ENCODE data around the gene PCLO.

Gene PCLO

DNA sequence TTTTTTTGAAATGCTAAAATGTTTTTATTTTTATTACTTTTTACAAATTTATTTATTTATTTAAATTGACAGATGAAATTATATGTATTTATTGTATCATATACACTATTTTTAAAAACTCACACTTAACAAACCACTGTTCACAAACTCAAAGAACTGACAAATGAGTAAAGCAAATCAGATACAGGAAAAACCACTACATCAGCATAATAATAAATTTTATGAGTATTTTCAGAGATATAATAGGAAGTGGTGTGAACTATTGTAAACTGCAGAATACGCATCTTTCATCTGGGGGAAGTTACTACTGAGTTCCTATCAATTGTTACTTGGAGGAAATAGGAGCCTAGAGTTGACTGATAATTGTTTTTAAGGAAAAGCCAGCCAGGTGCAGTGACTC, 150.7 kb downstream of the PCLO start:
- TF ChIP-seq, protein P1, sequence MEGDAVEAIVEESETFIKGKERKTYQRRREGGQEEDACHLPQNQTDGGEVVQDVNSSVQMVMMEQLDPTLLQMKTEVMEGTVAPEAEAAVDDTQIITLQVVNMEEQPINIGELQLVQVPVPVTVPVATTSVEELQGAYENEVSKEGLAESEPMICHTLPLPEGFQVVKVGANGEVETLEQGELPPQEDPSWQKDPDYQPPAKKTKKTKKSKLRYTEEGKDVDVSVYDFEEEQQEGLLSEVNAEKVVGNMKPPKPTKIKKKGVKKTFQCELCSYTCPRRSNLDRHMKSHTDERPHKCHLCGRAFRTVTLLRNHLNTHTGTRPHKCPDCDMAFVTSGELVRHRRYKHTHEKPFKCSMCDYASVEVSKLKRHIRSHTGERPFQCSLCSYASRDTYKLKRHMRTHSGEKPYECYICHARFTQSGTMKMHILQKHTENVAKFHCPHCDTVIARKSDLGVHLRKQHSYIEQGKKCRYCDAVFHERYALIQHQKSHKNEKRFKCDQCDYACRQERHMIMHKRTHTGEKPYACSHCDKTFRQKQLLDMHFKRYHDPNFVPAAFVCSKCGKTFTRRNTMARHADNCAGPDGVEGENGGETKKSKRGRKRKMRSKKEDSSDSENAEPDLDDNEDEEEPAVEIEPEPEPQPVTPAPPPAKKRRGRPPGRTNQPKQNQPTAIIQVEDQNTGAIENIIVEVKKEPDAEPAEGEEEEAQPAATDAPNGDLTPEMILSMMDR (IDR thresholded peaks at IDR 0.05; ENCODE audit: control insufficient read depth, extremely low read depth, insufficient read depth) = no peak
- DNase-seq (ENCODE audit: low read depth) = no peak
- no peak overlapping the region for H3K4me3 ChIP-seq (ENCODE audit: low read depth, low read length)

DNA sequence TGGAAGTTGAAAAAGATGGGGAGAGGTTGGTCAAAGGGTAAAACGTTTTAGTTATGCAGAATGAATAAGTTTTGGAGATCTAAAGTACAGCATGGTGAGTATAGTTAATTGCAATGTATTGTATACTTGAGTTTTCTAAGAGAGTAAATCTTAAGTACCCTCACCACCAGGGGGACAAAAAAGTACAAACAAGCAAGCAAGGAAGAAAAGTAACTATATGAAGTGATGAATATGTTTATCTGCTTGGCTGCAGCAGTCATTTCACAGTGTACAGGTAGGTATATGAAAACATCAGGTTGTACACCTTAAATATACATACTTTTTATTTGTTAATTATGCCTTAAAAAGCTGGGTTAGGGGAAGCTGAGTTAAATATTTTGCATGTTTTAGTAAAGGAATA, 157.3 kb downstream of the PCLO start:
- TF ChIP-seq, protein P1 (IDR thresholded peaks at IDR 0.05; ENCODE audit: control insufficient read depth, extremely low read depth, insufficient read depth) = peak; percentile 39
- no peak overlapping the region for H3K4me3 ChIP-seq (ENCODE audit: low read depth, low read length)
- no peak for DNase-seq (ENCODE audit: low read depth)

DNA sequence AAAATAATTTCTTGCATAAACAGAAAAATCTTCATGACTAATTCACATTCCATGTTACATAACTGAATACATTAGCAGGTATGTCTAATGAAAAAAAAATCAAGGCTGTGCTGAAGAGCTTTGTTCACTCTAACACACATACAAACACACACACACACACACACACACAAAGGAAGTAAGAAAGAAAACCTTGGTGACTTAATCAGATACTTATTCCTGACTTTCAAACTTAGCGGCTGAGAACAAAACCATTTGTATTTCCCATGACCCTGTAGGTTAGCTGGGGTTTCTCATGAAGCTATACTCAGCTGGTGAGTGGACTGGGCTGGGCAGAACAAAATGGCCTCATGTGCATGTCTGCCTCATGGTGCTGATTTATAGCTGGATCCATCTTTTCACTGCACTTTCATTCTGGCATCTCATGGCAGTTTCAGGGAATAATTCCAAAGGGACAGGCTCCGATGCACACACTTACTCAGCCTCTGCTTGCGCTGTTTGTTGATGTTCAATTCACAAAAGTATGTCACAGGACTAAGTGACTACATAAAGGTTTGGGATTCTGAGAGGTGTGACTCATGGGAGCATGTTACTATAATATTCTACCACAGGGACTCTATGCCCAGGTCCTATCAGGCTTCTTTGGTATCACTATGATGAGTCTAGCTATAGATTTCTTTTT, 161.2 kb downstream of the PCLO start:
- TF ChIP-seq, protein P1 (IDR thresholded peaks at IDR 0.05; ENCODE audit: control insufficient read depth, extremely low read depth, insufficient read depth) = no peak
- H3K4me3 ChIP-seq (ENCODE audit: low read depth, low read length) = no peak overlapping the region
- DNase-seq (ENCODE audit: low read depth) = no peak

DNA sequence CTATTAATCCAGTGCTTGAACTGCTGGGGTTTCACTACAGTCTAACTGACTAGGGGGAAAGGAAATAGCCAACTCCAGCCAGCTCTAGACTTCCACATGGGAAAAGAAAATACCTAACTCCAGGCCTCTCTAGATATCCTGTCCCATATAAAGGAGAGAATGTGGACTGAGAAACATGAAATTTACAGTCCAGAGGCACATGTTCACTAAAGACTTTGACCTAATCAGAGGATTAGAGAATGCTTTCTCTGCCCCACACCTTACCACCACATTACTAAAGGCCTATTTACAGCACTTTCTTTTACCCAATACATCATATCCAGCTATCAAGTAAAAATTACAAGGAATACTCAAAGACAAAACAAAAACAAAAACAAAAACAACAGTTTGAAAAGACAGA, 164.2 kb downstream of the PCLO start:
- TF ChIP-seq, protein P1 (IDR thresholded peaks at IDR 0.05; ENCODE audit: control insufficient read depth, extremely low read depth, insufficient read depth) = no peak
- DNase-seq (ENCODE audit: low read depth) = no peak
- H3K4me3 ChIP-seq (ENCODE audit: low read depth, low read length) = no peak overlapping the region

DNA sequence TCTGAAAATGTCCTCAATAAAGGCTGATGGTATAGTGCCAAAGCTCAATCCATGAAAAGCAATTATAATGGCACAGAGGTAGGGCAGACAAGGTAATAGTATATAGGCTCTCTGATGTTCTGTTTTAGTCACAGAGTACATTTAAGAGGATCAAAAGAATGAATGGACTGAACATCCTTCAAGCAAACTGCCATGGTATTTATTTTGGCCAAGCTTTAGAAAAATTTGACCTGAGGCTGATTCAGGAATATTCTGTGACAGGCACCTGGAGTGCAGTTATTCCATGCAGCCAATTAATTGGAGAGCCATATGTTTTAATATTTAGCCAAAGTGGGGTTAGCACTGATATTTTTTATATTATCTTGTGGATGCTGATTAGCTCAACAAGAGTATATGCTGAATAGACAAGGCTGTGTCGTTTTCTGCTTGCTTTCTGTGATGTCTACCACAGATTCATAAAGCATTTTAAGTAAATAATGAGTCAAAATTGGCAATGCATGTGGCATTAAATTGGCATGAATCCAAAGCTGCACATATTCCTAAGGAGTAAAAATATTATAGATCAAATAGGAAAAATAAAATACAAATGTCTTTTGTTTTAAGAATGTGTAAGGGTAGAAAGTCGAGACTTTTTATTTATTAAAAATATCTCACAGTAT, 177.4 kb downstream of the PCLO start:
- peak; percentile 49 for DNase-seq (ENCODE audit: low read depth)
- H3K4me3 ChIP-seq (ENCODE audit: low read depth, low read length) = no peak overlapping the region
- TF ChIP-seq, protein P1 (IDR thresholded peaks at IDR 0.05; ENCODE audit: control insufficient read depth, extremely low read depth, insufficient read depth) = no peak

DNA sequence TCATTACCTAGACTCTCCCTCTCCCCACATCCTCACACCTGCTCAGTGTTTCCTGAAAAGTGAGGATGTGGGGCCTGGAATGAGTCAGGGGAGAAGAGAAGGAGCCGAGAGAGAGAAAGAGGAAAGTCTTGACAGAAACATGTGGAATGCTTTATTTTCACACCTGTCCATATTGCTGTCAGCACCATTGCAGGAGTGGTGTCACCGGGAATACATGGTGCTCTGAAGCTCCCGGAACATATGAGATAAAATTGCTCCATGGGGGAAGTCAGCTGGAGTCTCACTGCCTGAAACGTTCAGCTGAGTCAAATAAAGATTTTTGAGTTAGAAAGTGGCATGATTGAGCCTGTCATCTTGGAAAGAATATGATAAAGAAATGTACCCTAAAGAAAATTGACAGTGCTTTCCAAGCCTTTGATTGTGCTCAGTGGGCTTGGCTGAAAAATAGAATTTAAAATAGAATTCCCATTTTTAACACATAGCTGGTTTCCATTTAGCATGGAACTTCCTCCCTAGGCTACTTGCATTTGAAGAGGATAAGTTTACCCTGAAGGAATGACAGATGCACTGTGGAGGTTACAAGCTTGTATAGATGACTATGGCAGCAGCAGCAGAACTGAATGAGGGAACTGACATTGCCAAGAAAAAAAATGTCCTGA, 182.4 kb downstream of the PCLO start:
- H3K4me3 ChIP-seq (ENCODE audit: low read depth, low read length) = no peak overlapping the region
- no peak for DNase-seq (ENCODE audit: low read depth)
- TF ChIP-seq, protein P1 (IDR thresholded peaks at IDR 0.05; ENCODE audit: control insufficient read depth, extremely low read depth, insufficient read depth) = no peak
